OCI-LY3 (cell line): Measurements from ENCODE around the gene FOXE1.

ENCODE experiments used
- CTCF ChIP-seq: fragments of 200-600, 300-600 bp; sonication (generic); IDR thresholded peaks from 2 replicates; pipeline ENCODE4 v1.5.1; 2014; ENCODE audit warnings: antibody characterized with exemption, low read length, low read depth
- EZH2phosphoT487 ChIP-seq: fragments of 200-600 bp; shearing (Covaris generic); IDR thresholded peaks from 2 replicates; pipeline ENCODE4 v1.6.1; 2018; ENCODE audit warnings: antibody characterized with exemption, mixed run types, low read depth

- TF ChIP-seq CTCF (no peak), EZH2phosphoT487 (no peak)
Observed at GRCh38 chr9:97895211-97895610, 42.2 kb downstream of the FOXE1 start.
